ENCODE data around the gene ZSWIM8.
"Not testable (repeated sequence)": the region's sequence is repeated elsewhere in the genome, so short reads cannot be mapped to it uniquely, and the experiment has no call there.

ZSWIM8 gene

DNA sequence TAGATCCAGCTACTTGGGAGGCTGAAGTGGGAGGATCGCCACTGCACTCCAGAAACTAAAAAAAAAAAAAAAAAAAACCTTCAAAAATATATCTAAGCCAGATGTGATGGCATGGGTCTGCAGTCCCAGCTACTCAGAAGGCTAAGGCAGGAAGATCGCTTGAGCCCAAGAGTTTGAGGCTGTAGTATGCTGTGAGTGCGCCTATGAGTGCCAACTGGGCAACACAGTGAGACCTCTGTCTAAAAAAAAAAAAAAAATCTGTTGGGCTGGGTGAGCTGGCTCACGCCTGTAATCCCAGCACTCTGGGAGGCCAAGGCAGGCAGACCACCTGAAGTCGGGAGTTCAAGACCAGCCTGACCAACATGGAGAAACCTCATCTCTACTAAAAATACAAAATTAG, 6.4 kb upstream of the ZSWIM8 start:
- DNase-seq = no peak

DNA sequence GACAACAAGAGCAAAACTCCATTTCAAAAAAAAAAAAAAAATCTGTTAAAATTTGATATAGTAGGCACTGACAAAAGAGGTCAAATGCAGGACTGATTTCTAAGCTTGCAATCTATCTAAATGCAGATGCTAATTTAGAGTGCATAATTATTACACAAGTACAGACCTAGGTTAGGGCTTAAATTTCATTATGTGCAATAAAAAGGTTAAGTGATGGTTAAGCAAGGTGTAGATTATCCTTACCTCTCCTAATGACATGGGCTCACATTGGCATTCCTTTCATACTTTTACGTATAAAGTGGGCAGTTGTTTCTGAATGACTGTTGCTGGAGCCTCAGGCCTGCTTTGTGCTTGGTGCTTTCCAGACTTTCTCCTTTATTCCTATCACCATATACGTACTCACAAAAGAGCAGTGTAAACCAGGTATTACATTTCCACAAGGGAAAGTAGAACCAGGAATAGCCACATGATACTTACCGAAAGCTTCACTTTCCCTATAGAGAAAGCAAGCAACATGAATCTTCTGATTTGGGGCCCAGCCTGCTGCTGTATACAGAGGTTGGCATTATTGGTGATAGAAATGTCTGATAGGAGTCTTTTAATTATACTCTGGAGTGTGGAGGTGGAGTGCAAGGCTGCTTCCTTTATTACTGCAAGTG, 5.7 kb upstream of the ZSWIM8 start:
- no peak for DNase-seq

DNA sequence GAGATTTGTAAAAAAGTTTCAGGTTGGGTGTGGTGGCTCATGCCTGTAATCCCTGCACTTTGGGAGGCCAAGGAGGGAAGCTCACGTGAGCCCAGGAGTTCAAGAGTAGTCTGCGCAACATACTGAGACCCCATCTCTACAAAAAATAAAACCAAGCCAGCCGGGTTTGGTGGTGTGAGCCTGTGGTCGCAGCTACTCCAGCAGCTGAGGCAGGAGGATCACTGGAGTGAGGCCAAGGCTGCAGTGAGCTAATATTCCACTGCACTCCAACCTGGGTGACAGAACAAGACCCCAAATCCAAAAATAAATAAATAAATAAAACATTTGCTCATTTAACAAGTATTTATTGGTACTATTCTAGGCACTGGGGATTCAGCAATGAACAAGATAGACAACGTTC, 5.1 kb upstream of the ZSWIM8 start:
- DNase-seq = no peak

DNA sequence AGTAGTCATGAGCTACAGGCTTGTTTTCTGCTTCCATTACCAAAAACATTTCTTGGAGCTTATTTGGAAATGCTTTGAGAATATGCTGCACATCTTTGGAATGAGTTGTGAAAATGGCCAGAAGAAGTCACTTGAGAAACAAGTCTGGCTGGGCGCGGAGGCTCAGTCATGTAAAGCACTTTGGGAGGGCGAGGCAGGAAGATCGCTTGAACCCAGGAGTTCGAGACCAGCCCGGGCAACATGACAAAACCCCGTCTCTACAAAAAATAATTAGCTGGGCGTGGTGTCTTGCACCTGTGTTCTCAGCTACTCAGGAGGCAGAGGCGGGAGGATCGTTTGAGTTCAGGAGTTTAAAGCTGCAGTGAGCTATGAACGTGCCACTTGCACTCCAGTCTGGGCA, 4.4 kb upstream of the ZSWIM8 start:
- no peak for DNase-seq

DNA sequence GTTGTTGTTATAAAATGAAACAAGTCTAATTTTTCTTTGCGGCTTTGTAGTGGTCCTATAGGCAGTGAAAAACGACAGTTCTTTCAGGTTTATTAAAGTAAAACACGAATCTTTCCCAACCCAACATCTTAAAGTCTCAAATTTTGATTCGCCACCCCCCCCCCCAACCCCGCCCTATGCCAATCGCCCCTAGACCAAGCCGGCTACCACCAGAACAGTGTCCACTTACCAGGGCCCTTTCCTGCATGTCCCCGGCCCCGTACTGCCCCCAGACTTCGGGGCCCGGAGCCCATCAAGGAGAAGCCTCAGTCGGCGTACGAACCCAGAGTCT, 3.9 kb upstream of the ZSWIM8 start:
- DNase-seq = no peak

DNA sequence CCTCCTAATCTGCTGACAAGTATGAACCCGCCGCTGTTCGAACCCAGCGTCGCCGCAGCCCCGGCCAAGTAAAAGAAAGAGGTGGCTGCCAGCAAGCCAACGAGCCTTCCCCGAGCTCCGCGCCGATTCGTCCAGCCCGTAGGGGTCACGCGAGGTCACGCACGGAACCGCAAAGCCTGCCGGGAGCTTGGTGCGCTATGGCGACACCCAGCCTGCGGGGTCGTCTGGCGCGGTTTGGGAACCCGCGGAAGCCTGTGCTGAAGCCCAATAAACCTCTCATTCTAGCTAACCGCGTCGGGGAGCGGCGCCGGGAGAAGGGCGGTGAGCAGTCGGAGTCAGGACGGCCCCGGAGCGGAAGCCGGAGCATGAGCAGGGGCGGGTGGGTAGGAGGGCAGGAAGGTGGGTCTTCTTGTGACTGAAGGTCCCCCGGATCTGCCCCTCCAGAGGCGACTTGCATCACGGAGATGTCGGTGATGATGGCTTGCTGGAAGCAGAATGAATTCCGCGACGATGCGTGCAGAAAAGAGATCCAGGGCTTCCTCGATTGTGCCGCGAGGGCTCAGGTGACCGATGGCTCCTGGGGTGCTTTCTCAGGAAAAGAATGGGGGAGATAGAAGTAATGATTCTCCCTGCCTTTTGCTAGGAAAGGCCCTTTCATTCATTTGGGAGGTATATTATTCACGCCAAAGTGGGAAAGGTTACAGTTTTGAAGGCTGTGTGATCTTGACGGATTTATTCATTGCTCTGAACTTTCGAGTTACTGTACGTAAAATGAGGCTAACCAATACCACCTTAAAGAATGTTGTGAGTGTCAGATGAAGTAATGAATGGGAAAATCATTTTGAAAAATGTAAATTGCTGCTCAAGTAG, 3.3 kb upstream of the ZSWIM8 start, which contains the start of gene CHCHD1:
CHCHD1 (plus strand) TSS at position 170 of the 870 bp plus-strand sequence; CDS start at position 198, 28 bp downstream.
- peak; percentile 95 for DNase-seq

DNA sequence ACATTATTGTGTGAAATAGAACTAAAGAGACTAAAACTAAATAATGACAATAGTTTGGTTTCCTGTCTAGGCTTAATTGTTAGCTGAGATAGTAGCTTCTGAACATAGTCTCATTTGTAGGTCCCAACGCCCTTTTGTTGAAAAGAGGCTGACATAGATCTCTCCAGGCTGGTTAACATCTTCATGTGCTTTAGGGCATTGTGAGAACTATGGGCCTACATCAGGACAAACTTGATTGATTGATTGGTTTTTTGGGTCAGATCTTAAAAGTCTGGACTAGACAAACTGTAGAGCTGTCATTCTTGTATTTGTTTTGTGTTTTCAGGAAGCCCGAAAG, 2.7 kb upstream of the ZSWIM8 start:
- DNase-seq = no peak

GRCh38 chr10:73785721-73786511, 510 bp downstream of the ZSWIM8 start:
- DNase-seq = peak; percentile 49

- DNase-seq = no peak
Measured at GRCh38 chr10:73786512-73786885, 1.1 kb downstream of the ZSWIM8 start.

- not testable (repeated sequence) for DNase-seq
Measured at GRCh38 chr10:73787031-73787800, 1.8 kb downstream of the ZSWIM8 start.

- no peak for DNase-seq
Measured at GRCh38 chr10:73788864-73789658, 3.7 kb downstream of the ZSWIM8 start.

- DNase-seq = no peak
Measured at GRCh38 chr10:73789659-73790055, 4.3 kb downstream of the ZSWIM8 start.

DNA sequence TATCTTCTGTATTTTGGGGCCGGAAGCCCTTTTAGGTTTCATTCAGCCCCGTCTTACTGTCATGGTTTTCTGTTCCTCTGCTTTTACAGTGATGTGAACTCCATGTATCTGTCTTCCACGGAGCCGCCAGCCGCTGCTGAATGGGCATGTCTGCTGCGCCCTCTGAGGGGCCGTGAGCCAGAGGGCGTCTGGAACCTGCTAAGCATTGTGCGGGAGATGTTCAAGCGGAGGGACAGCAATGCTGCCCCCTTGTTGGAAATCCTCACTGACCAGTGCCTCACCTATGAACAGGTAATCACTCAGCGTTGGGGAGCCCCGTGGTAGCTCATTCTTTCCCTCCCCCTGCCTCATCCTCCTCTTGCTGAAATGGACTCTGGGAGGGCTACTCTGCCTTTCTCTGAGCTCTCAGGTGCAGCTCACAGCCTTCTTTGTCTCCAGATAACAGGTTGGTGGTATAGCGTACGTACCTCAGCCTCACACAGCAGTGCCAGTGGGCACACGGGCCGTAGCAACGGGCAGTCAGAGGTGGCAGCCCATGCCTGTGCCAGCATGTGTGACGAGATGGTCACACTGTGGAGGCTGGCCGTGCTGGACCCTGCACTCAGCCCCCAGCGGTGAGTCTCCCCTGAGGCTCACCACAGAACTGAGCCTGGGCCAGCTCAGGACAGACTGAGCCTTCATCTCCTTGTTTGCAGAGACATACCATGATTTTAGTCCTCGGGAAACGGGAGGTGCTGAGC, 5.7 kb downstream of the ZSWIM8 start:
- DNase-seq = no peak

GRCh38 chr10:73791871-73792400, 6.5 kb downstream of the ZSWIM8 start:
- no peak for DNase-seq

GRCh38 chr10:73793456-73793855, 8.1 kb downstream of the ZSWIM8 start:
- no peak for DNase-seq

DNA sequence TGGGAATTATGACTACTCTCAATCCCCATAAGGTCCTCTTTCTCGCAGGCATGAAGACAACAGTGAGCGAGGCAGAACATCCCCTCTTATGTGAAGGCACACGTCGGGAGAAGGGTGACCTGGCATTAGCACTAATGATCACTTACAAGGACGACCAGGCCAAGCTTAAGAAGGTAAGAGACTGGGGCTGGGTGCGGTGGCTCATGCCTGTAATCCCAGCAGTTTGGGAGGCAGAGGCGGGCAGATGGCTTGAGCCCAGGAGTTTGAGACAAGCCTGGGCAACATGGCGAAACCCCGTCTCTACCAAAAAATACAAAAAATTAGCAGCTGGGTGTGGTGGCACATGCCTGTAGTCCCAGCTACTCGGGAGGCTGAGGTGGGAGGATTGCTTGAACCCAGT, 10.1 kb downstream of the ZSWIM8 start:
- not testable (repeated sequence) for DNase-seq

- DNase-seq = not testable (repeated sequence)
Measured at GRCh38 chr10:73796035-73796434, 10.6 kb downstream of the ZSWIM8 start.

GRCh38 chr10:73796766-73797165, 11.4 kb downstream of the ZSWIM8 start:
- DNase-seq = no peak

DNA sequence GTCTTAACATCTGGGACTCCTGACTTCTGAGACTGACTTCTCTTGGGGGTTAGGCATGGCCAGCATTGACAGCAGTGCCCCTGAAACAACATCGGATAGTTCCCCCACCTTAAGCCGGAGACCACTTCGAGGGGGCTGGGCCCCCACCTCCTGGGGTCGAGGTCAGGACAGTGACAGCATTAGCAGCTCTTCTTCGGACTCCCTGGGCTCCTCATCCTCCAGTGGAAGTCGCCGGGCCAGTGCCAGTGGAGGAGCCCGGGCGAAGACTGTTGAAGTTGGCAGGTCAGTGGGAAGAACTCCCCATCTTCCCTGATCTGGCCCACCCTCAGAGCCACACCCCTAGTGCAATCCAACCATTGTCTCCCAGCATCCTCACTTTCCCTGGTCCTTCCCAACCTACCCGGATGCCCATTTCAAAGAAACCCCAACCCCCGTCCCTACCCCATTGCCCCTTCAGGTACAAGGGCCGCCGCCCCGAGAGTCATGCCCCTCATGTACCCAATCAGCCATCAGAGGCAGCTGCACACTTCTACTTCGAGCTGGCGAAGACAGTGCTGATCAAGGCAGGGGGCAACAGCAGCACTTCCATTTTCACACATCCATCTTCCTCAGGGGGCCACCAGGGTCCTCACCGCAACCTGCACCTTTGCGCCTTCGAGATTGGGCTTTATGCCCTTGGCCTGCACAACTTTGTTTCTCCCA, 12.1 kb downstream of the ZSWIM8 start:
- DNase-seq = no peak

DNA sequence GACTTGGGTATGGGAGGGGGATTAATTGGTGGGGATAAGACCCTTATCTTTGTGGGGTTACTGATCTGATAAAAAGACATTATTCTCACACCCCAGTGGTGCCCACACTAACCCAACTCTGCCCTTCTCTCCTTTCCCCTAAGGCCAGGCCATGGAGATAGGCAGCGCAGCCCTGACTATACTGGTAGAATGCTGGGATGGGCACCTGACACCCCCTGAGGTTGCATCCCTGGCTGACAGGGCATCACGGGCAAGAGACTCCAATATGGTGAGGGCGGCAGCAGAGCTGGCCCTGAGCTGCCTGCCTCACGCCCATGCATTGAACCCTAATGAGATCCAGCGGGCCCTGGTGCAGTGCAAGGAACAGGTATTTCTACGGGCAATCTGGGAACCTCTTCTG, 12.7 kb downstream of the ZSWIM8 start:
- DNase-seq = no peak

All from right hindlimb (tissue), 1 donor.